Astrocyte (in vitro differentiated cells and primary cell): ENCODE results near the gene NOC2L. TPM values are rescaled to one million over a fixed set of nuclear protein-coding genes. Genes with fewer than 3 reads are reported as not detected.
"Not testable (repeated sequence)": the region's sequence is repeated elsewhere in the genome, so short reads cannot be mapped to it uniquely, and the experiment has no call there.

ENCODE experiments used
- DNase-seq: peaks from one replicate; pipeline ENCODE4 v3.0.0-alpha.2; 2010; ENCODE audit warnings: low read depth
- FAIRE-seq: peaks from 2 replicates; lab custom pipeline; 2011; peaks lifted over from hg19 to GRCh38; lab: Jason Lieb, UNC
- H2AFZ ChIP-seq: 2 replicates; pipeline ENCODE4 v1.6.0; 2012; ENCODE audit warnings: low read depth, low read length, inconsistent platforms
- H3K27ac ChIP-seq: 2 replicates; pipeline ENCODE4 v1.5.1; 2011; ENCODE audit warnings: low read depth, low read length, inconsistent platforms
- H3K27me3 ChIP-seq: 2 replicates; pipeline ENCODE4 v1.6.0; 2011; ENCODE audit warnings: low read length, inconsistent platforms; ENCODE audit not compliant: insufficient read depth
- H3K36me3 ChIP-seq: 2 replicates; pipeline ENCODE4 v1.5.1; 2011; ENCODE audit warnings: low read length, inconsistent platforms; ENCODE audit not compliant: insufficient read depth
- H3K4me1 ChIP-seq: 2 replicates; pipeline ENCODE4 v1.5.1; 2011; ENCODE audit warnings: low read length, inconsistent platforms; ENCODE audit not compliant: insufficient read depth
- H3K4me2 ChIP-seq: 2 replicates; pipeline ENCODE4 v1.6.0; 2012; ENCODE audit warnings: low read length, inconsistent platforms
- H3K4me3 ChIP-seq: 2 replicates; pipeline ENCODE4 v1.5.1; 2011; ENCODE audit warnings: low read depth, mild to moderate bottlenecking, low read length, inconsistent platforms; ENCODE audit not compliant: insufficient read depth
- H3K79me2 ChIP-seq: 2 replicates; pipeline ENCODE4 v1.6.0; 2012; ENCODE audit warnings: mild to moderate bottlenecking, low read length, inconsistent platforms; ENCODE audit not compliant: insufficient read depth
- H3K9ac ChIP-seq: 2 replicates; pipeline ENCODE4 v1.6.0; 2012; ENCODE audit warnings: mild to moderate bottlenecking, low read length, inconsistent platforms
- H3K9me3 ChIP-seq: 2 replicates; pipeline ENCODE4 v1.5.1; 2012; ENCODE audit warnings: low read depth, mild to moderate bottlenecking, low read length, inconsistent platforms; ENCODE audit not compliant: insufficient read depth
- H4K20me1 ChIP-seq: 2 replicates; pipeline ENCODE4 v1.6.0; 2012; ENCODE audit warnings: low read length, inconsistent platforms; ENCODE audit not compliant: insufficient read depth
- H3K27ac Mint-ChIP-seq: one replicate; pipeline ENCODE4 v1.8.0; 2021; ENCODE audit warnings: mild to moderate bottlenecking, mixed read lengths; ENCODE audit not compliant: unreplicated experiment
- H3K27me3 Mint-ChIP-seq: one replicate; pipeline ENCODE4 v1.8.0; 2021; ENCODE audit warnings: low read depth, mixed read lengths; ENCODE audit not compliant: unreplicated experiment
- H3K36me3 Mint-ChIP-seq: one replicate; pipeline ENCODE4 v1.8.0; 2021; ENCODE audit warnings: low read depth, mixed read lengths; ENCODE audit not compliant: unreplicated experiment
- H3K4me1 Mint-ChIP-seq: one replicate; pipeline ENCODE4 v1.8.0; 2021; ENCODE audit warnings: low read depth, mixed read lengths; ENCODE audit not compliant: unreplicated experiment
- H3K4me3 Mint-ChIP-seq: one replicate; pipeline ENCODE4 v1.8.0; 2021; ENCODE audit warnings: mild to moderate bottlenecking, moderate library complexity, mixed read lengths; ENCODE audit not compliant: unreplicated experiment
- H3K9me3 Mint-ChIP-seq: one replicate; pipeline ENCODE4 v1.8.0; 2021; ENCODE audit warnings: mild to moderate bottlenecking, mixed read lengths; ENCODE audit not compliant: unreplicated experiment
- EZH2 ChIP-seq: IDR thresholded peaks from 2 replicates; pipeline ENCODE4 v1.6.1; 2012; ENCODE audit warnings: mild to moderate bottlenecking, low read length, inconsistent platforms; ENCODE audit not compliant: insufficient read depth
- total RNA-seq: library from RNA; stranded (reverse); gene quantifications from 2 replicates; pipeline ENCODE4 v1.2.1, GENCODE V29; 2021
- TF ChIP-seq, protein P1 (sequence below): IDR thresholded peaks from 2 replicates; pipeline ENCODE4 v1.5.1; 2011; ENCODE audit warnings: low read depth, mild to moderate bottlenecking, inconsistent platforms, low read length, moderate library complexity; ENCODE audit not compliant: insufficient read depth

Gene NOC2L
- total RNA-seq, 1 donor from 2014 or later = 91.4 TPM

DNA sequence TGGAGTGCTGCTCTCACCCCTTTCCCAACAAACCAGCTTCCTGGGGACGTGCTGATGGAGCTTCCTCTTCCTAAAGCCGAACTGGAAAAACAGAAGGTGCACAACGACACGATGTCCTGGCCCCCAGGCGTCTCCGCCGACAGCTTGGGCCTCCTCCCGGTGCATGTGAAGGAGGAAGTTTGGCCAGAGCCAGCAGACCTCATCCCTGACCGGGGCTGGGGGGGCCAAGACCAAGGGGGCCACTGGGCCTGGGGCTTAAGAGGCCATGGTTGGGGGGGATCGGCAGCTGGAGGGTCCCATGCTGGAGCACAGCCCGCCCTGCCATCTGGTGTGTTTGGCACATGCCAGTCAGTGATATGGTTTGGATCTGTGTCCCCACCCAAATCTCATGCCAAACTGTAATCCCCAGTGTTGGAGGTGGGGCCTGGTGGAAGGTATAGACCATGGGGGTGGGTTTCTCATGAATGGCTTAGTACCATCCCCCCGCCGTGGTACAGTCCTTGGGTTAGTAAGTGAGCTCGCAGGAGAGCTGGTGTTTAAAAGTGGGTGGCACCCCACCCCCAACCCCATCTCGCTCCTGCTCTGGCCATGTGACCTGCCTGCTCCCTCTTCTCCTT, 34.4 kb upstream of the NOC2L start:
- H3K4me3 ChIP-seq = no peak overlapping the region
- Mint-ChIP-seq H3K36me3 (peaks cover 19% of the 10 kb centered on the region), H3K4me3 (no peak overlapping the region), H3K4me1 (peaks cover 9% of the 10 kb centered on the region), H3K9me3 (peaks cover 20% of the 10 kb centered on the region), H3K27ac (no peak overlapping the region), H3K27me3 (peaks cover 31% of the 10 kb centered on the region)
- no peaks in the 10 kb centered on the region for H3K79me2 ChIP-seq
- no peak overlapping the region for H3K27ac ChIP-seq
- no peak for FAIRE-seq
- H3K36me3 ChIP-seq = no peaks in the 10 kb centered on the region
- no peaks in the 10 kb centered on the region for H3K4me1 ChIP-seq
- DNase-seq = no peak
- no peak overlapping the region for H2AFZ ChIP-seq
- no peak overlapping the region for H3K4me2 ChIP-seq
- no peak overlapping the region for H3K9ac ChIP-seq
- H3K9me3 ChIP-seq = peaks cover 4% of the 10 kb centered on the region
- peaks cover 13% of the 10 kb centered on the region for H4K20me1 ChIP-seq
- peaks cover 4% of the 10 kb centered on the region for H3K27me3 ChIP-seq
- TF ChIP-seq, protein P1, sequence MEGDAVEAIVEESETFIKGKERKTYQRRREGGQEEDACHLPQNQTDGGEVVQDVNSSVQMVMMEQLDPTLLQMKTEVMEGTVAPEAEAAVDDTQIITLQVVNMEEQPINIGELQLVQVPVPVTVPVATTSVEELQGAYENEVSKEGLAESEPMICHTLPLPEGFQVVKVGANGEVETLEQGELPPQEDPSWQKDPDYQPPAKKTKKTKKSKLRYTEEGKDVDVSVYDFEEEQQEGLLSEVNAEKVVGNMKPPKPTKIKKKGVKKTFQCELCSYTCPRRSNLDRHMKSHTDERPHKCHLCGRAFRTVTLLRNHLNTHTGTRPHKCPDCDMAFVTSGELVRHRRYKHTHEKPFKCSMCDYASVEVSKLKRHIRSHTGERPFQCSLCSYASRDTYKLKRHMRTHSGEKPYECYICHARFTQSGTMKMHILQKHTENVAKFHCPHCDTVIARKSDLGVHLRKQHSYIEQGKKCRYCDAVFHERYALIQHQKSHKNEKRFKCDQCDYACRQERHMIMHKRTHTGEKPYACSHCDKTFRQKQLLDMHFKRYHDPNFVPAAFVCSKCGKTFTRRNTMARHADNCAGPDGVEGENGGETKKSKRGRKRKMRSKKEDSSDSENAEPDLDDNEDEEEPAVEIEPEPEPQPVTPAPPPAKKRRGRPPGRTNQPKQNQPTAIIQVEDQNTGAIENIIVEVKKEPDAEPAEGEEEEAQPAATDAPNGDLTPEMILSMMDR = no peak
- no peak for TF ChIP-seq EZH2

DNA sequence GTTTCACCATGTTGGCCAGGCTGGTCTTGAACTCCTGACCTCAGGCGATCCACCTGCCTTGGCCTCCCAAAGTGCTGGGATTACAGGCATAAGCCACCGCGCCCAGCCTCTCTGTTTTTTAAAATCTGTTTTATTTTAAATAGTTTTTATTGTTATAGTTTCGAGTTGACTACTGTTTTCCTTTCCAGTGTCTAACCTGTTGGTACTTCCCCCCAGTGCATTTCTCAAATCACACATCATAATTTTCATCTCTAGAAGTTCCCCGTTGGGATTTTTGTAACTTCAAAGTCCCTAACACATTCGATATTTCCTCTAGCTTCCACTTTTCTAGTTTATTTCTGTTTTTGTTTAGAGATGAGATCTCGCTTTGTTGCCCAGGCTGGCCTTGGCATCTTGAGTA, 33.3 kb upstream of the NOC2L start:
- Mint-ChIP-seq H3K27me3 (peaks cover 38% of the 10 kb centered on the region), H3K4me1 (peaks cover 8% of the 10 kb centered on the region), H3K9me3 (peaks cover 24% of the 10 kb centered on the region), H3K27ac (no peak overlapping the region), H3K4me3 (no peak overlapping the region), H3K36me3 (peaks cover 19% of the 10 kb centered on the region)
- Histone ChIP-seq H4K20me1 (peaks cover 7% of the 10 kb centered on the region), H3K4me3 (no peak overlapping the region), H3K27ac (no peak overlapping the region), H2AFZ (no peak overlapping the region), H3K27me3 (peaks cover 4% of the 10 kb centered on the region), H3K4me1 (no peaks in the 10 kb centered on the region), H3K4me2 (no peak overlapping the region), H3K79me2 (no peaks in the 10 kb centered on the region), H3K36me3 (no peaks in the 10 kb centered on the region), H3K9me3 (peaks cover 4% of the 10 kb centered on the region), H3K9ac (no peak overlapping the region)
- FAIRE-seq (no peak), DNase-seq (no peak)
- no peak for TF ChIP-seq EZH2
- TF ChIP-seq, protein P1 = no peak

GRCh38 chr1:991895-992294, 32.8 kb upstream of the NOC2L start:
- H3K27me3 Mint-ChIP-seq = peaks cover 38% of the 10 kb centered on the region
- H3K27ac Mint-ChIP-seq = peak overlapping the region; percentile 34
- H3K4me1 Mint-ChIP-seq = peaks cover 5% of the 10 kb centered on the region
- no peak for TF ChIP-seq EZH2
- TF ChIP-seq, protein P1 = no peak
- H3K36me3 ChIP-seq = no peaks in the 10 kb centered on the region
- no peak overlapping the region for H3K4me2 ChIP-seq
- no peak overlapping the region for H3K27ac ChIP-seq
- H3K4me3 ChIP-seq = no peak overlapping the region
- peaks cover 4% of the 10 kb centered on the region for H3K9me3 ChIP-seq
- no peak overlapping the region for H3K4me3 Mint-ChIP-seq
- no peaks in the 10 kb centered on the region for H3K79me2 ChIP-seq
- FAIRE-seq (no peak), DNase-seq (no peak)
- peaks cover 24% of the 10 kb centered on the region for H3K9me3 Mint-ChIP-seq
- H3K36me3 Mint-ChIP-seq = peaks cover 17% of the 10 kb centered on the region
- H3K27me3 ChIP-seq = peaks cover 4% of the 10 kb centered on the region
- H3K4me1 ChIP-seq = no peaks in the 10 kb centered on the region
- no peak overlapping the region for H2AFZ ChIP-seq
- peaks cover 2% of the 10 kb centered on the region for H4K20me1 ChIP-seq
- no peak overlapping the region for H3K9ac ChIP-seq

DNA sequence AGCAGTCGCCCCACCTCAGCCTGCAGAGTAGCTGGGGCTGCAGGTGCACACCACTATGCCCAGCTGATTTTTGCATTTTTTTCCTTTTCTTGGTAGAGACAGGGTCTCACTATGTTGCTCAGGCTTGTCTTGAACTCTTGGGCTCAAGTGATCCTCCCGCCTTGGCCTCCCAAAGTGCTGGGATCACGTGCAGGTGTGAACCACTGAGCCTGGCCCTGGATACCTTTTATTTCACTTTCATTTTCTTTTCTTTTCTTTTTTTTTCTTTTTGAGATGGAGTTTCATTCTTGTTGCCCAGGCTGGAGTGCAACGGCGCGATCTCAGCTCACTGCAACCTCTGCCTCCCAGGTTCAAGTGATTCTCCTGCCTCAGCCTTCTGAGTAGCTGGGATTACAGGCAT, 32.2 kb upstream of the NOC2L start:
- not testable (repeated sequence) for FAIRE-seq, H3K4me3 Mint-ChIP-seq, H3K4me2 ChIP-seq, H3K4me1 Mint-ChIP-seq, H4K20me1 ChIP-seq, H3K27me3 ChIP-seq, H3K36me3 ChIP-seq, H2AFZ ChIP-seq, H3K27ac Mint-ChIP-seq, H3K4me3 ChIP-seq, H3K79me2 ChIP-seq, H3K9ac ChIP-seq, DNase-seq, H3K27ac ChIP-seq, H3K4me1 ChIP-seq, H3K9me3 ChIP-seq
- peaks cover 43% of the 10 kb centered on the region for H3K27me3 Mint-ChIP-seq
- peaks cover 24% of the 10 kb centered on the region for H3K9me3 Mint-ChIP-seq
- H3K36me3 Mint-ChIP-seq = peaks cover 17% of the 10 kb centered on the region
